Stimulated activated CD8-positive, alpha-beta memory T cell treated with anti-CD3 and anti-CD28 coated beads, Interleukin-15, amount 100 ng/mL, for 4 hours (primary cell): ENCODE results near the gene GNAO1.
"Not testable (repeated sequence)": the region's sequence is repeated elsewhere in the genome, so short reads cannot be mapped to it uniquely, and the experiment has no call there.

Experiments
- DNase-seq, 2 donors: peaks; one replicate each; pipeline ENCODE4 v3.0.0-alpha.2; 2020; ENCODE audit warnings: low read depth in 2 of 2

Gene GNAO1

GRCh38 chr16:56389554-56389953, 198.3 kb downstream of the GNAO1 start:
- no peak for DNase-seq

GRCh38 chr16:56396724-56397123, 205.4 kb downstream of the GNAO1 start:
- not testable (repeated sequence) for DNase-seq

GRCh38 chr16:56399047-56399446, 207.8 kb downstream of the GNAO1 start:
- no peak for DNase-seq

- DNase-seq, result no peak
Observed at GRCh38 chr16:56399486-56399885, 208.2 kb downstream of the GNAO1 start.

- no peak for DNase-seq
Observed at GRCh38 chr16:56400458-56400857, 209.2 kb downstream of the GNAO1 start.

GRCh38 chr16:56401482-56401881, 210.2 kb downstream of the GNAO1 start:
- no peak for DNase-seq

GRCh38 chr16:56405977-56406672, 214.8 kb downstream of the GNAO1 start:
- no peak for DNase-seq
